Measurements from ENCODE around the gene HABP4. TPM values are rescaled to one million over a fixed set of nuclear protein-coding genes. Genes with fewer than 3 reads are reported as not detected.

Gene HABP4, protein sequence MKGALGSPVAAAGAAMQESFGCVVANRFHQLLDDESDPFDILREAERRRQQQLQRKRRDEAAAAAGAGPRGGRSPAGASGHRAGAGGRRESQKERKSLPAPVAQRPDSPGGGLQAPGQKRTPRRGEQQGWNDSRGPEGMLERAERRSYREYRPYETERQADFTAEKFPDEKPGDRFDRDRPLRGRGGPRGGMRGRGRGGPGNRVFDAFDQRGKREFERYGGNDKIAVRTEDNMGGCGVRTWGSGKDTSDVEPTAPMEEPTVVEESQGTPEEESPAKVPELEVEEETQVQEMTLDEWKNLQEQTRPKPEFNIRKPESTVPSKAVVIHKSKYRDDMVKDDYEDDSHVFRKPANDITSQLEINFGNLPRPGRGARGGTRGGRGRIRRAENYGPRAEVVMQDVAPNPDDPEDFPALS
- total RNA-seq = 14.8 to 15.5 TPM (median 15.4 TPM) in 3 replicates

DNA sequence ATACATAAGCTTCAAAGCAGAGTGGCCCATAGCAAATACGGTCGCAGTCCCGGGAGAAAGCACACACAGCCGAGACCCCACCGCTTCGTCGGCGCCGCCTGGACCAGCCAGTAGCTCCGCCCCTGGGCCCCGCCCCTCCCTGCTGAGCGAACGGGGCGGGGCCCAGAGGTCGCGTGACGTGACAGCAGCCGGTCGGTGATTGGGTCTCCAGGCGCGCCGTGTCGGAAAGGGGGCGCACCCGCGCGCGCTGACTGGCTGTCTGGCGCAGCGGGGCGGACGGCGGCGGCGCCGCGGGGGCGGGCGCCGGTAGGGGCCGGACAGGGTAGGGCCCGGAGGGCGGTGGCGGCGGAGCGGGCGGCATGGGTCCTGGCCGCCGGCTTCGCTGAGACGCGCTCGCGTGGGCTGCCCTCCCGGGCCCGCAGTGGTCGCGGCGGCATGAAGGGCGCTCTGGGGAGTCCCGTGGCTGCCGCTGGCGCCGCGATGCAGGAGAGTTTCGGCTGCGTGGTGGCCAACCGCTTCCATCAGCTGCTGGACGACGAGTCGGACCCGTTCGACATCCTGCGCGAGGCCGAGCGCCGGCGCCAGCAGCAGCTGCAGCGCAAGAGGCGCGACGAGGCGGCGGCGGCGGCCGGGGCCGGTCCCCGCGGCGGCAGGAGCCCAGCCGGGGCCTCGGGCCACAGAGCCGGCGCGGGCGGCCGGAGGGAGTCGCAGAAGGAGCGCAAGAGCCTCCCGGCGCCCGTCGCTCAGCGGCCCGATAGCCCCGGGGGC is at the start of gene HABP4:
Gene HABP4 (plus strand): TSS at position 325 of the 768 bp plus-strand sequence. CDS start 111 bp downstream, at position 436.
- no peaks in the 10 kb centered on the region for H3K36me3 Mint-ChIP-seq
- TF ChIP-seq, protein P1, sequence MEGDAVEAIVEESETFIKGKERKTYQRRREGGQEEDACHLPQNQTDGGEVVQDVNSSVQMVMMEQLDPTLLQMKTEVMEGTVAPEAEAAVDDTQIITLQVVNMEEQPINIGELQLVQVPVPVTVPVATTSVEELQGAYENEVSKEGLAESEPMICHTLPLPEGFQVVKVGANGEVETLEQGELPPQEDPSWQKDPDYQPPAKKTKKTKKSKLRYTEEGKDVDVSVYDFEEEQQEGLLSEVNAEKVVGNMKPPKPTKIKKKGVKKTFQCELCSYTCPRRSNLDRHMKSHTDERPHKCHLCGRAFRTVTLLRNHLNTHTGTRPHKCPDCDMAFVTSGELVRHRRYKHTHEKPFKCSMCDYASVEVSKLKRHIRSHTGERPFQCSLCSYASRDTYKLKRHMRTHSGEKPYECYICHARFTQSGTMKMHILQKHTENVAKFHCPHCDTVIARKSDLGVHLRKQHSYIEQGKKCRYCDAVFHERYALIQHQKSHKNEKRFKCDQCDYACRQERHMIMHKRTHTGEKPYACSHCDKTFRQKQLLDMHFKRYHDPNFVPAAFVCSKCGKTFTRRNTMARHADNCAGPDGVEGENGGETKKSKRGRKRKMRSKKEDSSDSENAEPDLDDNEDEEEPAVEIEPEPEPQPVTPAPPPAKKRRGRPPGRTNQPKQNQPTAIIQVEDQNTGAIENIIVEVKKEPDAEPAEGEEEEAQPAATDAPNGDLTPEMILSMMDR (IDR thresholded peaks at IDR 0.05; ENCODE audit: unreplicated experiment) = no peak
- no peaks in the 10 kb centered on the region for H3K27me3 Mint-ChIP-seq (ENCODE audit: low read depth)
- H3K27ac Mint-ChIP-seq = peak within 1 kb of the TSS; percentile 90
- peak; percentile 96 for DNase-seq (ENCODE audit: low spot score in 2 of 2, unreplicated experiment in 2 of 2)
- H3K4me3 Mint-ChIP-seq = peak within 1 kb of the TSS; percentile 83
- H3K9me3 Mint-ChIP-seq = no peaks in the 10 kb centered on the region
- peaks cover 19% of the 10 kb centered on the region for H3K4me1 Mint-ChIP-seq

DNA sequence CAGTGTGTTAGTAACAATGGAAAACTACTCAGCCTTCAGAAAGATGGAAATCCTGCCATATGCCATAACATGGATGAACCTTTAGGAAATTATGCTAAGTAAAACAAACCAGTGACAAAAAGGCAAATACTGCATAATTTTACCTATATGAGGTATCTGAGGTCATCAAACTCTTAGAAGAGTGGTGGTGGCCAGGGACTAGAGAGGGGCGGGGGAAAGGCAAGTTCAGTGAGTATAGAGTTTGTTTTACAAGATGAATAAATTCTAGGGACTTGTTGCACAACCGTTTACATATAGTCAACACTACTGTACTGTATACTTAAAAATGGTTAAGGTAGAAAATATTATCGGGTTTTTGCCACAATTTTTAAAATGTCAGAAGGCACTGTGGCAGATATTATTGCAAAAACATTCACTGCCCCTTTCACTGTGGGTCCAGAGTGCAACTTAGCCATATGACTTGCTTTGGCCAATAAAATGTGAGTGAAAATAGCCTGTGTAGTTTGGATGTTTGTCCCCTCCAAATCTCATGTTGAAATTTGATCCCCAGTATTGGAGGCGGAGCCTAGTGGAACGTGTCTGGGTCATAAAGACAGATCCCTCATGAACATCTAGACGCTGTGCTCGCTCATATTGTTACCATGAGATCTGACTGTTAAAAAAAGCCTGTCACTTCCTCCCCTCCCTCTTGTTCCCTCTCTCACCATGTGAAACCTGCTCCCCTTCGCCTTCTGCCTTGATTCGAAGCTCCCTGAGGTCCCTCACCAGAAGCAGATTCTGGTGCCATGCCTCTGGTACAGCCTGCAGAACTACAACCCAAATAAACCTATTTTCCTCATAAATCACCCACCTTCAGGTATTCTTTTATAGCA is 41.3 kb upstream of the HABP4 start:
- TF ChIP-seq, protein P1 (IDR thresholded peaks at IDR 0.05; ENCODE audit: unreplicated experiment) = no peak
- no peak overlapping the region for H3K27ac Mint-ChIP-seq

DNA sequence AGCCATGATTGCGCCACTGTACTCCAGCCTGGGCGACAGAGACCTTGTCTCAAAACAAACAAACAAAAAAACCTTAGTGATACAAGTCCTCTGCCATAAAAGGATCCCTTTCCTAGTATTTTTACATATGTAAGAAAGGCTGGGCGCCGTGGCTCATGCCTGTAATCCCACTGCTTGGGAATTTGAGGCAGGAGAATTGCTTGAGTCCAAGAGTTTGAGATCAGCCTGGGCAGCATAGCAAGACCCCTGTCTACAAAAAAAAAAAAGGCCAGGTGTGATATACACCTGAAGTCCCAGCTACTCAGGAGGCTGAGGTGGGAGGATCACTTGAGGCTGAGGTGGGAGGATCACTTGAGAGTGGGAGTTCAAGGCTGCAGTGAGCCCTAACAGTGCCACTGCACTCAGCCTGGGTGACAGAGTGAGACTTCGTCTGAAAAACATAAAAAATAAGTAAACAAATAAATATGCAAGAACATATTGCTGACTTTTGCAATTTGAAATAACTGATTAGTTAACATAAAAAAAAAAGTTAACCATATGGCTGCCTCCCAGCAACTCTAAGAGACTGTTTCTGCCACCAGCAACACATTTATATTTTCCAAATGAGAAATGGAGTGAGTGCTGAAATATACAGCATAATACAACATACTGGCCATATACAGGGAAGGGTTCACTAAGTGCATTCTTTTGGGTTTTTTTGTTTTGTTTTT is 38.7 kb upstream of the HABP4 start:
- H3K27ac Mint-ChIP-seq = peak overlapping the region; percentile 21
- H3K9me3 Mint-ChIP-seq = no peaks in the 10 kb centered on the region
- no peak for DNase-seq (ENCODE audit: low spot score in 2 of 2, unreplicated experiment in 2 of 2)
- no peaks in the 10 kb centered on the region for H3K27me3 Mint-ChIP-seq (ENCODE audit: low read depth)
- TF ChIP-seq, protein P1 (IDR thresholded peaks at IDR 0.05; ENCODE audit: unreplicated experiment) = no peak
- peaks cover 9% of the 10 kb centered on the region for H3K4me1 Mint-ChIP-seq
- peaks cover 5% of the 10 kb centered on the region for H3K36me3 Mint-ChIP-seq
- no peak overlapping the region for H3K4me3 Mint-ChIP-seq

More for the DNA sequence above, 41.3 kb upstream of the HABP4 start:
- peaks cover 3% of the 10 kb centered on the region for H3K4me1 Mint-ChIP-seq
- no peaks in the 10 kb centered on the region for H3K27me3 Mint-ChIP-seq (ENCODE audit: low read depth)
- no peak for DNase-seq (ENCODE audit: low spot score in 2 of 2, unreplicated experiment in 2 of 2)
- peaks cover 5% of the 10 kb centered on the region for H3K36me3 Mint-ChIP-seq
- H3K9me3 Mint-ChIP-seq = no peaks in the 10 kb centered on the region
- H3K4me3 Mint-ChIP-seq = no peak overlapping the region

DNA sequence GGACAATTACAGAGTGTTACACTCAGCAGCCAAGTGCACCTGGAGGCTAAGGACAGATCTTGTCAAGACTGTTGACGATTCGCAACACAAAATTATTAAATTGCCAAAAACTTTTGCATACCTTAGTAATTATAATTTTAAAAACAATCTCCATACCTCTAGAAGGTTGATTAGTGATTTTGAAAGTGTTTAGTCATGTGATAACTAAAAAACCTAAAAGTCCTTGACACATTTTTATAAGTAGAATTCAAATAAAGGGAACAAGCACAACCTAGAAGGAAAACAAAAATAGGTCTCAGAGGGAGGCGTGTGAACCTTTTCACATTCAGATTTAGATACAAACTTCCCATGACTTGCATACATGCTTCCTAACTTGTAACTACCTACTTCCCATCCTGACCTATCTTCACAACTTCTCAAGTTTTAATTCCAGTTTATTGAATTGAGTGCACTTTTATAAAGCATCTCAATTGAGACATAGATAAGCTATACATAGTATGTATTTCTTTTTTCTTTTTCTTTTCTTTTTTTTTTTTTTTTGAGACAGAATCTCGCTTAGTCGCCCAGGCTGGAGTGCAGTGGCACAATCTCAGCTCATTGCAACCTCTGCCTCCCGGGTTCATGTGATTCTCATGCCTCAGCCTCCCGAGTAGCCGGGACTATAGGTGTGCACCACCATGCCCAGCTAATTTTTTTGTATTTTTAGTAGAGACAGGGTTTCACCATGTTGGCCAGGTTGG is 37.6 kb upstream of the HABP4 start:
- Mint-ChIP-seq H3K27me3 (ENCODE audit: low read depth) (no peaks in the 10 kb centered on the region), H3K4me3 (no peak overlapping the region), H3K9me3 (no peaks in the 10 kb centered on the region), H3K36me3 (peaks cover 2% of the 10 kb centered on the region), H3K27ac (no peak overlapping the region), H3K4me1 (peaks cover 15% of the 10 kb centered on the region)
- TF ChIP-seq, protein P1 (IDR thresholded peaks at IDR 0.05; ENCODE audit: unreplicated experiment) = no peak
- DNase-seq (ENCODE audit: low spot score in 2 of 2, unreplicated experiment in 2 of 2) = no peak

Data from mesothelial cell of epicardium (in vitro differentiated cells).